WTC11 (cell line): ENCODE measurements around the gene TBC1D22A. TPM values are rescaled to one million over a fixed set of nuclear protein-coding genes. Genes with fewer than 3 reads are reported as not detected.

Experiments
- ATAC-seq: fragments of 200-7000 bp; cut with Tn5 transposase; 2 replicates; pipeline ENCODE4 v1.10.0; 2021; ENCODE audit warnings: mild to moderate bottlenecking, moderate library complexity
- CTCF ChIA-PET: fragments of 300-600 bp; sonication (Branson Sonifier 250); formaldehyde crosslinking; loops from one replicate; lab custom pipeline; 2021; ENCODE audit warnings: antibody characterized with exemption; lab: Charles Lee
- POLR2A ChIA-PET: fragments of 350-600 bp; sonication (Branson Sonifier 250); formaldehyde crosslinking; loops from one replicate; lab custom pipeline; 2021; ENCODE audit warnings: antibody characterized with exemption; lab: Charles Lee
- DNase-seq: peaks from one replicate; pipeline ENCODE4 v3.0.0; 2021; ENCODE audit warnings: low spot score
- H3K27ac Mint-ChIP-seq: 2 replicates; pipeline ENCODE4 v1.8.0; 2021; ENCODE audit warnings: mixed read lengths
- H3K27me3 Mint-ChIP-seq: 2 replicates; pipeline ENCODE4 v1.8.0; 2021; ENCODE audit warnings: low read depth, mild to moderate bottlenecking, moderate library complexity, mixed read lengths
- H3K36me3 Mint-ChIP-seq: 2 replicates; pipeline ENCODE4 v1.8.0; 2021; ENCODE audit warnings: mixed read lengths
- H3K4me1 Mint-ChIP-seq: 2 replicates; pipeline ENCODE4 v1.8.0; 2022; ENCODE audit warnings: mixed read lengths
- H3K4me3 Mint-ChIP-seq: 2 replicates; pipeline ENCODE4 v1.8.0; 2021; ENCODE audit warnings: mild to moderate bottlenecking, moderate library complexity, mixed read lengths
- H3K9me3 Mint-ChIP-seq: 2 replicates; pipeline ENCODE4 v1.8.0; 2021; ENCODE audit warnings: mixed read lengths
- CBFB ChIP-seq: sonication (generic); formaldehyde crosslinking; IDR thresholded peaks from 2 replicates; pipeline ENCODE4 v1.8.1; 2022; ENCODE audit warnings: mild to moderate bottlenecking, low read depth, missing genetic modification reagents
- FOXJ3 ChIP-seq: sonication (generic); formaldehyde crosslinking; IDR thresholded peaks from 2 replicates; pipeline ENCODE4 v1.9.0; 2021; ENCODE audit warnings: missing genetic modification reagents, mild to moderate bottlenecking, borderline replicate concordance
- GABPB1 ChIP-seq: sonication (generic); formaldehyde crosslinking; IDR thresholded peaks from 2 replicates; pipeline ENCODE4 v1.8.1; 2023; ENCODE audit warnings: mild to moderate bottlenecking, missing genetic modification reagents
- MXD4 ChIP-seq: fragments of 250-450 bp; sonication (Bioruptor Pico); IDR thresholded peaks from 2 replicates; pipeline ENCODE4 v1.8.0; 2021; ENCODE audit warnings: mild to moderate bottlenecking, moderate library complexity, borderline replicate concordance
- NFE2L1 ChIP-seq: sonication (generic); formaldehyde crosslinking; IDR thresholded peaks from 2 replicates; pipeline ENCODE4 v1.8.1; 2023; ENCODE audit warnings: missing genetic modification reagents
- NFYB ChIP-seq: sonication (generic); formaldehyde crosslinking; conservative IDR thresholded peaks from 2 replicates; pipeline ENCODE4 v1.8.0; 2022; ENCODE audit warnings: low read depth, missing genetic modification reagents
- RORB ChIP-seq: fragments of 250-450 bp; sonication (Bioruptor Pico); IDR thresholded peaks from 2 replicates; pipeline ENCODE4 v1.9.0; 2021; ENCODE audit warnings: mild to moderate bottlenecking
- SOX15 ChIP-seq: fragments of 250-450 bp; sonication (Bioruptor Pico); IDR thresholded peaks from 2 replicates; pipeline ENCODE4 v1.9.0; 2021; ENCODE audit warnings: mild to moderate bottlenecking
- SP1 ChIP-seq: sonication (generic); formaldehyde crosslinking; conservative IDR thresholded peaks from 2 replicates; pipeline ENCODE4 v1.8.1; 2022; ENCODE audit warnings: missing genetic modification reagents
- total RNA-seq: library from RNA; stranded (reverse); gene quantifications from 3 replicates; pipeline ENCODE4 v1.2.3, GENCODE V29; 2021
- TF ChIP-seq, protein P1 (sequence below): fragments of 250-450 bp; sonication (Bioruptor Pico); IDR thresholded peaks from 2 replicates; pipeline ENCODE4 v1.9.0; 2021; ENCODE audit warnings: mild to moderate bottlenecking, borderline replicate concordance
- TF ChIP-seq, protein P2 (sequence below): sonication (generic); formaldehyde crosslinking; IDR thresholded peaks from 2 replicates; pipeline ENCODE4 v1.8.0; 2023; ENCODE audit warnings: missing genetic modification reagents
- TF ChIP-seq, protein P3 (sequence below): sonication (generic); formaldehyde crosslinking; IDR thresholded peaks from 2 replicates; pipeline ENCODE4 v1.8.1; 2023; ENCODE audit warnings: mild to moderate bottlenecking, missing genetic modification reagents
- TF ChIP-seq, protein P4 (sequence below): sonication (generic); formaldehyde crosslinking; IDR thresholded peaks from 2 replicates; pipeline ENCODE4 v1.8.0; 2022; ENCODE audit warnings: mild to moderate bottlenecking, missing genetic modification reagents
- TF ChIP-seq, protein P5 (sequence below): fragments of 250-450 bp; sonication (Bioruptor Pico); IDR thresholded peaks from 2 replicates; pipeline ENCODE4 v1.9.0; 2021; ENCODE audit warnings: mild to moderate bottlenecking
- TF ChIP-seq, protein P6 (sequence below): sonication (generic); formaldehyde crosslinking; conservative IDR thresholded peaks from 2 replicates; pipeline ENCODE4 v1.8.1; 2022; ENCODE audit warnings: mild to moderate bottlenecking, missing genetic modification reagents
- TF ChIP-seq, protein P7 (sequence below): sonication (generic); formaldehyde crosslinking; IDR thresholded peaks from 2 replicates; pipeline ENCODE4 v1.8.1; 2023; ENCODE audit warnings: mild to moderate bottlenecking, missing genetic modification reagents, moderate library complexity
- TF ChIP-seq, protein P8 (sequence below): fragments of 250-450 bp; sonication (Bioruptor Pico); IDR thresholded peaks from 2 replicates; pipeline ENCODE4 v1.9.0; 2021; ENCODE audit warnings: moderate library complexity, mild to moderate bottlenecking, inconsistent platforms, borderline replicate concordance
- TF ChIP-seq, protein P9 (sequence below): sonication (generic); formaldehyde crosslinking; conservative IDR thresholded peaks from 2 replicates; pipeline ENCODE4 v1.8.1; 2023; ENCODE audit warnings: mild to moderate bottlenecking, low read depth, missing genetic modification reagents, moderate library complexity

Gene TBC1D22A
- total RNA-seq, 1 experiment from 2014 or later: 18.1 TPM

DNA sequence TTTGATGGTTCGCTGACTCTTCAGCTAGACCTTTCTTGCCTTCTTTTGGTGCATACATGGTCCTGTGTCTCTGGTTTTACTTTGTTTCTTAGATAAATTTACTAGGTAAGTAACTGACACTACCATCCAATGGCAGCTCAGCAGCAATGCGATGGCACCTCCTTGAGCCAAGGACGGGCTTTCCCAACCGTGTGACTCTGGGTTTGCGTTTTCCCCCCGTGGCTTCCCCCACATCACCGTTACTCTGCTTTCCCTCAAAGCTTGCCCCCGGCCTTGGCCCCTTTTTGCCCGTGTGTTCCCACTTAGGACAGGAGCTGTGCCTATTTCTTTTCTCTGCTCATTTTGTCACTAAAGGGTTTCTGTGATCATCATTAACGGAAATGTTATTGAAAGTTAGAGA, 41.5 kb downstream of the TBC1D22A start:
- POLR2A ChIA-PET: no interaction called here
- ATAC-seq (no peak), DNase-seq (no peak)
- Mint-ChIP-seq H3K36me3 (peaks cover 22% of the 10 kb centered on the region; the same call in 1 of the 2 replicates), H3K9me3 (no peaks in the 10 kb centered on the region), H3K4me3 (no peak overlapping the region), H3K27me3 (no peaks in the 10 kb centered on the region; the same call in 1 of the 2 replicates), H3K27ac (no peak overlapping the region), H3K4me1 (peaks cover 12% of the 10 kb centered on the region)
- CTCF ChIA-PET: interaction anchor here (0.6 to 3.4 kb wide), 24 partner anchors 8 to 553 kb away, joined by 3 to 27 read pairs (median 6); partner anchors contain the start of gene TBC1D22A
- TF ChIP-seq, protein P1, sequence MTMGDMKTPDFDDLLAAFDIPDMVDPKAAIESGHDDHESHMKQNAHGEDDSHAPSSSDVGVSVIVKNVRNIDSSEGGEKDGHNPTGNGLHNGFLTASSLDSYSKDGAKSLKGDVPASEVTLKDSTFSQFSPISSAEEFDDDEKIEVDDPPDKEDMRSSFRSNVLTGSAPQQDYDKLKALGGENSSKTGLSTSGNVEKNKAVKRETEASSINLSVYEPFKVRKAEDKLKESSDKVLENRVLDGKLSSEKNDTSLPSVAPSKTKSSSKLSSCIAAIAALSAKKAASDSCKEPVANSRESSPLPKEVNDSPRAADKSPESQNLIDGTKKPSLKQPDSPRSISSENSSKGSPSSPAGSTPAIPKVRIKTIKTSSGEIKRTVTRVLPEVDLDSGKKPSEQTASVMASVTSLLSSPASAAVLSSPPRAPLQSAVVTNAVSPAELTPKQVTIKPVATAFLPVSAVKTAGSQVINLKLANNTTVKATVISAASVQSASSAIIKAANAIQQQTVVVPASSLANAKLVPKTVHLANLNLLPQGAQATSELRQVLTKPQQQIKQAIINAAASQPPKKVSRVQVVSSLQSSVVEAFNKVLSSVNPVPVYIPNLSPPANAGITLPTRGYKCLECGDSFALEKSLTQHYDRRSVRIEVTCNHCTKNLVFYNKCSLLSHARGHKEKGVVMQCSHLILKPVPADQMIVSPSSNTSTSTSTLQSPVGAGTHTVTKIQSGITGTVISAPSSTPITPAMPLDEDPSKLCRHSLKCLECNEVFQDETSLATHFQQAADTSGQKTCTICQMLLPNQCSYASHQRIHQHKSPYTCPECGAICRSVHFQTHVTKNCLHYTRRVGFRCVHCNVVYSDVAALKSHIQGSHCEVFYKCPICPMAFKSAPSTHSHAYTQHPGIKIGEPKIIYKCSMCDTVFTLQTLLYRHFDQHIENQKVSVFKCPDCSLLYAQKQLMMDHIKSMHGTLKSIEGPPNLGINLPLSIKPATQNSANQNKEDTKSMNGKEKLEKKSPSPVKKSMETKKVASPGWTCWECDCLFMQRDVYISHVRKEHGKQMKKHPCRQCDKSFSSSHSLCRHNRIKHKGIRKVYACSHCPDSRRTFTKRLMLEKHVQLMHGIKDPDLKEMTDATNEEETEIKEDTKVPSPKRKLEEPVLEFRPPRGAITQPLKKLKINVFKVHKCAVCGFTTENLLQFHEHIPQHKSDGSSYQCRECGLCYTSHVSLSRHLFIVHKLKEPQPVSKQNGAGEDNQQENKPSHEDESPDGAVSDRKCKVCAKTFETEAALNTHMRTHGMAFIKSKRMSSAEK (CRISPR knock-in tag): no peak
- no peak for TF ChIP-seq NFYB (CRISPR knock-in tag)
- TF ChIP-seq NFE2L1: no peak
- no peak for TF ChIP-seq SP1 (CRISPR knock-in tag)
- TF ChIP-seq MXD4: no peak
- TF ChIP-seq, protein P2, sequence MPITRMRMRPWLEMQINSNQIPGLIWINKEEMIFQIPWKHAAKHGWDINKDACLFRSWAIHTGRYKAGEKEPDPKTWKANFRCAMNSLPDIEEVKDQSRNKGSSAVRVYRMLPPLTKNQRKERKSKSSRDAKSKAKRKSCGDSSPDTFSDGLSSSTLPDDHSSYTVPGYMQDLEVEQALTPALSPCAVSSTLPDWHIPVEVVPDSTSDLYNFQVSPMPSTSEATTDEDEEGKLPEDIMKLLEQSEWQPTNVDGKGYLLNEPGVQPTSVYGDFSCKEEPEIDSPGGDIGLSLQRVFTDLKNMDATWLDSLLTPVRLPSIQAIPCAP (CRISPR knock-in tag): no peak
- TF ChIP-seq, protein P3, sequence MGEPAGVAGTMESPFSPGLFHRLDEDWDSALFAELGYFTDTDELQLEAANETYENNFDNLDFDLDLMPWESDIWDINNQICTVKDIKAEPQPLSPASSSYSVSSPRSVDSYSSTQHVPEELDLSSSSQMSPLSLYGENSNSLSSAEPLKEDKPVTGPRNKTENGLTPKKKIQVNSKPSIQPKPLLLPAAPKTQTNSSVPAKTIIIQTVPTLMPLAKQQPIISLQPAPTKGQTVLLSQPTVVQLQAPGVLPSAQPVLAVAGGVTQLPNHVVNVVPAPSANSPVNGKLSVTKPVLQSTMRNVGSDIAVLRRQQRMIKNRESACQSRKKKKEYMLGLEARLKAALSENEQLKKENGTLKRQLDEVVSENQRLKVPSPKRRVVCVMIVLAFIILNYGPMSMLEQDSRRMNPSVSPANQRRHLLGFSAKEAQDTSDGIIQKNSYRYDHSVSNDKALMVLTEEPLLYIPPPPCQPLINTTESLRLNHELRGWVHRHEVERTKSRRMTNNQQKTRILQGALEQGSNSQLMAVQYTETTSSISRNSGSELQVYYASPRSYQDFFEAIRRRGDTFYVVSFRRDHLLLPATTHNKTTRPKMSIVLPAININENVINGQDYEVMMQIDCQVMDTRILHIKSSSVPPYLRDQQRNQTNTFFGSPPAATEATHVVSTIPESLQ (CRISPR knock-in tag): no peak

DNA sequence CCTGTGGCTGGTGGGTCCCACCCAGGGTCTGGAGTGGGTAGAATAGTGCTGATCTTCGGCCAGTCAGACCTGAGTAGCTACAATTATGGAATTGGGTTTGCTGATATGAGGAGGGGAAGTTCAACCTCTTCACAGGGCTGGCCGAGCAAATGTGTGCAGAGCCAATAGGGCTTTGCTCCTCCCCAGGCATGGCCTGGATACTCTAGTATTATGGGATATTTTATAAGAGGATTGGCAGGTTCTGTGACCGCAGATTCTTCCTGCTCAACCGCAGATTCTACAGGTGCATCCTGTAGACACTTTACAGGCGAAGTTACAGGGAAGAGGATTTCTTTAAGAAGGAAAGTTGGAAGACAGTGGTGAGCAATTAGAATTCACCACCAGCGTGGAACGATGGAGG, 44.3 kb downstream of the TBC1D22A start:
- H3K36me3 Mint-ChIP-seq: peaks cover 10% of the 10 kb centered on the region
- H3K27ac Mint-ChIP-seq: no peak overlapping the region
- ChIA-PET POLR2A (no interaction called here), CTCF (interaction anchor here (0.6 to 1.9 kb wide), 3 partner anchors 8 to 1393 kb away, joined by 3 to 7 read pairs (median 6); partner anchors contain the start of genes RIBC2 and SMC1B)
- no peak overlapping the region for H3K4me3 Mint-ChIP-seq
- ATAC-seq (no peak), DNase-seq (no peak)
- peaks cover 12% of the 10 kb centered on the region for H3K4me1 Mint-ChIP-seq
- no peaks in the 10 kb centered on the region; the same call in 1 of the 2 replicates for H3K27me3 Mint-ChIP-seq
- H3K9me3 Mint-ChIP-seq: no peaks in the 10 kb centered on the region
- TF ChIP-seq, protein P4, sequence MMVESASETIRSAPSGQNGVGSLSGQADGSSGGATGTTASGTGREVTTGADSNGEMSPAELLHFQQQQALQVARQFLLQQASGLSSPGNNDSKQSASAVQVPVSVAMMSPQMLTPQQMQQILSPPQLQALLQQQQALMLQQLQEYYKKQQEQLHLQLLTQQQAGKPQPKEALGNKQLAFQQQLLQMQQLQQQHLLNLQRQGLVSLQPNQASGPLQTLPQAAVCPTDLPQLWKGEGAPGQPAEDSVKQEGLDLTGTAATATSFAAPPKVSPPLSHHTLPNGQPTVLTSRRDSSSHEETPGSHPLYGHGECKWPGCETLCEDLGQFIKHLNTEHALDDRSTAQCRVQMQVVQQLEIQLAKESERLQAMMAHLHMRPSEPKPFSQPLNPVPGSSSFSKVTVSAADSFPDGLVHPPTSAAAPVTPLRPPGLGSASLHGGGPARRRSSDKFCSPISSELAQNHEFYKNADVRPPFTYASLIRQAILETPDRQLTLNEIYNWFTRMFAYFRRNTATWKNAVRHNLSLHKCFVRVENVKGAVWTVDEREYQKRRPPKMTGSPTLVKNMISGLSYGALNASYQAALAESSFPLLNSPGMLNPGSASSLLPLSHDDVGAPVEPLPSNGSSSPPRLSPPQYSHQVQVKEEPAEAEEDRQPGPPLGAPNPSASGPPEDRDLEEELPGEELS (CRISPR knock-in tag): no peak
- TF ChIP-seq, protein P5, sequence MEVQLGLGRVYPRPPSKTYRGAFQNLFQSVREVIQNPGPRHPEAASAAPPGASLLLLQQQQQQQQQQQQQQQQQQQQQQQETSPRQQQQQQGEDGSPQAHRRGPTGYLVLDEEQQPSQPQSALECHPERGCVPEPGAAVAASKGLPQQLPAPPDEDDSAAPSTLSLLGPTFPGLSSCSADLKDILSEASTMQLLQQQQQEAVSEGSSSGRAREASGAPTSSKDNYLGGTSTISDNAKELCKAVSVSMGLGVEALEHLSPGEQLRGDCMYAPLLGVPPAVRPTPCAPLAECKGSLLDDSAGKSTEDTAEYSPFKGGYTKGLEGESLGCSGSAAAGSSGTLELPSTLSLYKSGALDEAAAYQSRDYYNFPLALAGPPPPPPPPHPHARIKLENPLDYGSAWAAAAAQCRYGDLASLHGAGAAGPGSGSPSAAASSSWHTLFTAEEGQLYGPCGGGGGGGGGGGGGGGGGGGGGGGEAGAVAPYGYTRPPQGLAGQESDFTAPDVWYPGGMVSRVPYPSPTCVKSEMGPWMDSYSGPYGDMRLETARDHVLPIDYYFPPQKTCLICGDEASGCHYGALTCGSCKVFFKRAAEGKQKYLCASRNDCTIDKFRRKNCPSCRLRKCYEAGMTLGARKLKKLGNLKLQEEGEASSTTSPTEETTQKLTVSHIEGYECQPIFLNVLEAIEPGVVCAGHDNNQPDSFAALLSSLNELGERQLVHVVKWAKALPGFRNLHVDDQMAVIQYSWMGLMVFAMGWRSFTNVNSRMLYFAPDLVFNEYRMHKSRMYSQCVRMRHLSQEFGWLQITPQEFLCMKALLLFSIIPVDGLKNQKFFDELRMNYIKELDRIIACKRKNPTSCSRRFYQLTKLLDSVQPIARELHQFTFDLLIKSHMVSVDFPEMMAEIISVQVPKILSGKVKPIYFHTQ (CRISPR knock-in tag): no peak
- TF ChIP-seq SOX15 (CRISPR knock-in tag) (no peak), RORB (CRISPR knock-in tag) (no peak), CBFB (CRISPR knock-in tag) (no peak), FOXJ3 (CRISPR knock-in tag) (no peak), GABPB1 (CRISPR knock-in tag) (no peak)
- TF ChIP-seq, protein P6, sequence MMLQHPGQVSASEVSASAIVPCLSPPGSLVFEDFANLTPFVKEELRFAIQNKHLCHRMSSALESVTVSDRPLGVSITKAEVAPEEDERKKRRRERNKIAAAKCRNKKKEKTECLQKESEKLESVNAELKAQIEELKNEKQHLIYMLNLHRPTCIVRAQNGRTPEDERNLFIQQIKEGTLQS (CRISPR knock-in tag): no peak
- TF ChIP-seq, protein P7, sequence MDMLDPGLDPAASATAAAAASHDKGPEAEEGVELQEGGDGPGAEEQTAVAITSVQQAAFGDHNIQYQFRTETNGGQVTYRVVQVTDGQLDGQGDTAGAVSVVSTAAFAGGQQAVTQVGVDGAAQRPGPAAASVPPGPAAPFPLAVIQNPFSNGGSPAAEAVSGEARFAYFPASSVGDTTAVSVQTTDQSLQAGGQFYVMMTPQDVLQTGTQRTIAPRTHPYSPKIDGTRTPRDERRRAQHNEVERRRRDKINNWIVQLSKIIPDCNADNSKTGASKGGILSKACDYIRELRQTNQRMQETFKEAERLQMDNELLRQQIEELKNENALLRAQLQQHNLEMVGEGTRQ (CRISPR knock-in tag): no peak
- TF ChIP-seq, protein P8, sequence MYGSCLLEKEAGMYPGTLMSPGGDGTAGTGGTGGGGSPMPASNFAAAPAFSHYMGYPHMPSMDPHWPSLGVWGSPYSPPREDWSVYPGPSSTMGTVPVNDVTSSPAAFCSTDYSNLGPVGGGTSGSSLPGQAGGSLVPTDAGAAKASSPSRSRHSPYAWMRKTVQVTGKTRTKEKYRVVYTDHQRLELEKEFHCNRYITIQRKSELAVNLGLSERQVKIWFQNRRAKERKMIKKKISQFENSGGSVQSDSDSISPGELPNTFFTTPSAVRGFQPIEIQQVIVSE (CRISPR knock-in tag): no peak
- TF ChIP-seq, protein P9, sequence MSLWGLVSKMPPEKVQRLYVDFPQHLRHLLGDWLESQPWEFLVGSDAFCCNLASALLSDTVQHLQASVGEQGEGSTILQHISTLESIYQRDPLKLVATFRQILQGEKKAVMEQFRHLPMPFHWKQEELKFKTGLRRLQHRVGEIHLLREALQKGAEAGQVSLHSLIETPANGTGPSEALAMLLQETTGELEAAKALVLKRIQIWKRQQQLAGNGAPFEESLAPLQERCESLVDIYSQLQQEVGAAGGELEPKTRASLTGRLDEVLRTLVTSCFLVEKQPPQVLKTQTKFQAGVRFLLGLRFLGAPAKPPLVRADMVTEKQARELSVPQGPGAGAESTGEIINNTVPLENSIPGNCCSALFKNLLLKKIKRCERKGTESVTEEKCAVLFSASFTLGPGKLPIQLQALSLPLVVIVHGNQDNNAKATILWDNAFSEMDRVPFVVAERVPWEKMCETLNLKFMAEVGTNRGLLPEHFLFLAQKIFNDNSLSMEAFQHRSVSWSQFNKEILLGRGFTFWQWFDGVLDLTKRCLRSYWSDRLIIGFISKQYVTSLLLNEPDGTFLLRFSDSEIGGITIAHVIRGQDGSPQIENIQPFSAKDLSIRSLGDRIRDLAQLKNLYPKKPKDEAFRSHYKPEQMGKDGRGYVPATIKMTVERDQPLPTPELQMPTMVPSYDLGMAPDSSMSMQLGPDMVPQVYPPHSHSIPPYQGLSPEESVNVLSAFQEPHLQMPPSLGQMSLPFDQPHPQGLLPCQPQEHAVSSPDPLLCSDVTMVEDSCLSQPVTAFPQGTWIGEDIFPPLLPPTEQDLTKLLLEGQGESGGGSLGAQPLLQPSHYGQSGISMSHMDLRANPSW: no peak
